ENCODE measurements around the gene CLVS2. TPM values are rescaled to one million over a fixed set of nuclear protein-coding genes. Genes with fewer than 3 reads are reported as not detected.

The CLVS2 gene
- total RNA-seq, 1 donor from 2014 or later, result 0.04 TPM

GRCh38 chr6:123017104-123017682 lies 21.2 kb downstream of the CLVS2 start:
- ATAC-seq, result no peak
- intact Hi-C loops (cut with DNase I), result no loop called here

GRCh38 chr6:123022975-123023374 lies 26.9 kb downstream of the CLVS2 start:
- intact Hi-C loops (cut with DNase I), result no loop called here
- no peak for DNase-seq (ENCODE audit: low spot score)
- ATAC-seq, result no peak

More at GRCh38 chr6:123017104-123017682, 21.2 kb downstream of the CLVS2 start:
- no peak for DNase-seq (ENCODE audit: low spot score)

- ATAC-seq, result no peak
- intact Hi-C loops (cut with DNase I), result no loop called here
- DNase-seq (ENCODE audit: low spot score), result no peak
These were observed 28.9 kb downstream of the CLVS2 start for GRCh38 chr6:123024976-123025375.

GRCh38 chr6:123027408-123027807 lies 31.4 kb downstream of the CLVS2 start:
- DNase-seq (ENCODE audit: low spot score) (no peak), ATAC-seq (no peak)
- intact Hi-C loops (cut with DNase I), result no loop called here

GRCh38 chr6:123028263-123028662 lies 32.2 kb downstream of the CLVS2 start:
- ATAC-seq, result no peak
- intact Hi-C loops (cut with DNase I), result no loop called here

GRCh38 chr6:123030282-123030681 lies 34.2 kb downstream of the CLVS2 start:
- ATAC-seq (no peak), DNase-seq (ENCODE audit: low spot score) (no peak)
- intact Hi-C loops (cut with DNase I), result no loop called here

More at GRCh38 chr6:123028263-123028662, 32.2 kb downstream of the CLVS2 start:
- DNase-seq (ENCODE audit: low spot score), result no peak

- intact Hi-C loops (cut with DNase I), result no loop called here
- ATAC-seq (no peak), DNase-seq (ENCODE audit: low spot score) (no peak)
These were observed 40.6 kb downstream of the CLVS2 start for GRCh38 chr6:123036648-123037047.

GRCh38 chr6:123039431-123039830 lies 43.4 kb downstream of the CLVS2 start:
- ATAC-seq (no peak), DNase-seq (ENCODE audit: low spot score) (no peak)
- intact Hi-C loops (cut with DNase I), result no loop called here

- intact Hi-C loops (cut with DNase I), result no loop called here
- no peak for DNase-seq (ENCODE audit: low spot score)
- no peak for ATAC-seq
These were observed 46.4 kb downstream of the CLVS2 start for GRCh38 chr6:123042401-123042800.

GRCh38 chr6:123044341-123044860 lies 48.4 kb downstream of the CLVS2 start:
- ATAC-seq, result no peak

GRCh38 chr6:123053602-123054225 lies 57.7 kb downstream of the CLVS2 start:
- intact Hi-C loops (cut with DNase I), result no loop called here
- DNase-seq (ENCODE audit: low spot score) (no peak), ATAC-seq (no peak)

More at GRCh38 chr6:123044341-123044860, 48.4 kb downstream of the CLVS2 start:
- intact Hi-C loops (cut with DNase I), result no loop called here
- DNase-seq (ENCODE audit: low spot score), result no peak

GRCh38 chr6:123055256-123055655 lies 59.2 kb downstream of the CLVS2 start:
- intact Hi-C loops (cut with DNase I), result no loop called here
- DNase-seq (ENCODE audit: low spot score) (no peak), ATAC-seq (no peak)

- ATAC-seq (no peak), DNase-seq (ENCODE audit: low spot score) (no peak)
- intact Hi-C loops (cut with DNase I), result no loop called here
These were observed 66.6 kb downstream of the CLVS2 start for GRCh38 chr6:123062670-123063069.

GRCh38 chr6:123064038-123064437 lies 68.0 kb downstream of the CLVS2 start:
- ATAC-seq (no peak), DNase-seq (ENCODE audit: low spot score) (no peak)
- intact Hi-C loops (cut with DNase I), result no loop called here

GRCh38 chr6:123074616-123075015 lies 78.6 kb downstream of the CLVS2 start:
- ATAC-seq (no peak), DNase-seq (ENCODE audit: low spot score) (no peak)
- intact Hi-C loops (cut with DNase I), result no loop called here

- intact Hi-C loops (cut with DNase I), result no loop called here
- DNase-seq (ENCODE audit: low spot score) (no peak), ATAC-seq (no peak)
These were observed 89.4 kb downstream of the CLVS2 start for GRCh38 chr6:123085403-123085802.

- DNase-seq (ENCODE audit: low spot score), result no peak
- intact Hi-C loops (cut with DNase I), result no loop called here
These were observed 93.2 kb downstream of the CLVS2 start for GRCh38 chr6:123089226-123089625.

GRCh38 chr6:123091091-123091895 lies 95.3 kb downstream of the CLVS2 start:
- DNase-seq (ENCODE audit: low spot score) (no peak), ATAC-seq (no peak)
- intact Hi-C loops (cut with DNase I), result no loop called here

More at GRCh38 chr6:123089226-123089625, 93.2 kb downstream of the CLVS2 start:
- no peak for ATAC-seq

- ATAC-seq (no peak), DNase-seq (ENCODE audit: low spot score) (no peak)
- intact Hi-C loops (cut with DNase I), result no loop called here
These were observed 95.8 kb downstream of the CLVS2 start for GRCh38 chr6:123091896-123092271.

GRCh38 chr6:123094795-123095194 lies 98.8 kb downstream of the CLVS2 start:
- intact Hi-C loops (cut with DNase I), result no loop called here
- ATAC-seq (no peak), DNase-seq (ENCODE audit: low spot score) (no peak)

All from sciatic nerve (tissue), 2 donors.